Measurements from ENCODE around the gene IFT122.

IFT122 gene

GRCh38 chr3:129564981-129565644, 125.1 kb downstream of the IFT122 start:
- no peak for TF ChIP-seq CTCF (IDR thresholded peaks at IDR 0.05; ENCODE audit: unreplicated experiment in 3 of 3)
- H3K4me3 Mint-ChIP-seq, result no peak overlapping the region
- no peaks in the 10 kb centered on the region for H3K27me3 Mint-ChIP-seq (ENCODE audit: low read depth)
- H3K4me1 Mint-ChIP-seq, result peaks cover 39% of the 10 kb centered on the region
- H3K27ac Mint-ChIP-seq, result peak overlapping the region in 2 of 3 experiments; percentile 65 to 72
- peaks cover 11% of the 10 kb centered on the region for H3K36me3 Mint-ChIP-seq (ENCODE audit: low read depth)
- H3K9me3 Mint-ChIP-seq, result no peaks in the 10 kb centered on the region

- Mint-ChIP-seq H3K27me3 (ENCODE audit: low read depth) (no peaks in the 10 kb centered on the region), H3K4me1 (peaks cover 33% of the 10 kb centered on the region), H3K27ac (no peak overlapping the region), H3K36me3 (ENCODE audit: low read depth) (peaks cover 8% of the 10 kb centered on the region), H3K4me3 (no peak overlapping the region), H3K9me3 (no peaks in the 10 kb centered on the region)
- TF ChIP-seq CTCF (IDR thresholded peaks at IDR 0.05; ENCODE audit: unreplicated experiment in 3 of 3), result no peak
These were observed 125.9 kb downstream of the IFT122 start for GRCh38 chr3:129565902-129566301.

GRCh38 chr3:129567176-129567705, 127.2 kb downstream of the IFT122 start:
- H3K27me3 Mint-ChIP-seq (ENCODE audit: low read depth), result no peaks in the 10 kb centered on the region
- no peaks in the 10 kb centered on the region for H3K9me3 Mint-ChIP-seq
- peaks cover 31% of the 10 kb centered on the region for H3K4me1 Mint-ChIP-seq
- peaks cover 8% of the 10 kb centered on the region for H3K36me3 Mint-ChIP-seq (ENCODE audit: low read depth)
- H3K4me3 Mint-ChIP-seq, result no peak overlapping the region
- peak overlapping the region in 2 of 3 experiments; percentile 13 to 33 for H3K27ac Mint-ChIP-seq
- no peak for TF ChIP-seq CTCF (IDR thresholded peaks at IDR 0.05; ENCODE audit: unreplicated experiment in 3 of 3)

- Mint-ChIP-seq H3K4me3 (no peak overlapping the region), H3K27ac (peak overlapping the region in 1 of 3 experiments; percentile 32), H3K36me3 (ENCODE audit: low read depth) (peaks cover 4% of the 10 kb centered on the region), H3K9me3 (no peaks in the 10 kb centered on the region), H3K4me1 (peaks cover 31% of the 10 kb centered on the region), H3K27me3 (ENCODE audit: low read depth) (no peaks in the 10 kb centered on the region)
- TF ChIP-seq CTCF (IDR thresholded peaks at IDR 0.05; ENCODE audit: unreplicated experiment in 3 of 3), result no peak
These were observed 127.9 kb downstream of the IFT122 start for GRCh38 chr3:129567939-129568338.

GRCh38 chr3:129569856-129570255, 129.8 kb downstream of the IFT122 start:
- Mint-ChIP-seq H3K27ac (no peak overlapping the region), H3K27me3 (ENCODE audit: low read depth) (no peaks in the 10 kb centered on the region), H3K36me3 (ENCODE audit: low read depth) (peaks cover 4% of the 10 kb centered on the region), H3K4me1 (peaks cover 20% of the 10 kb centered on the region), H3K4me3 (no peak overlapping the region), H3K9me3 (no peaks in the 10 kb centered on the region)
- no peak for TF ChIP-seq CTCF (IDR thresholded peaks at IDR 0.05; ENCODE audit: unreplicated experiment in 3 of 3)

Measured in nephron (organoid).